ENCODE results near the gene THOC2. TPM values are rescaled to one million over a fixed set of nuclear protein-coding genes. Genes with fewer than 3 reads are reported as not detected.

Gene THOC2
- total RNA-seq, 2 experiments from 2014 or later = 61.1 to 62.8 TPM

DNA sequence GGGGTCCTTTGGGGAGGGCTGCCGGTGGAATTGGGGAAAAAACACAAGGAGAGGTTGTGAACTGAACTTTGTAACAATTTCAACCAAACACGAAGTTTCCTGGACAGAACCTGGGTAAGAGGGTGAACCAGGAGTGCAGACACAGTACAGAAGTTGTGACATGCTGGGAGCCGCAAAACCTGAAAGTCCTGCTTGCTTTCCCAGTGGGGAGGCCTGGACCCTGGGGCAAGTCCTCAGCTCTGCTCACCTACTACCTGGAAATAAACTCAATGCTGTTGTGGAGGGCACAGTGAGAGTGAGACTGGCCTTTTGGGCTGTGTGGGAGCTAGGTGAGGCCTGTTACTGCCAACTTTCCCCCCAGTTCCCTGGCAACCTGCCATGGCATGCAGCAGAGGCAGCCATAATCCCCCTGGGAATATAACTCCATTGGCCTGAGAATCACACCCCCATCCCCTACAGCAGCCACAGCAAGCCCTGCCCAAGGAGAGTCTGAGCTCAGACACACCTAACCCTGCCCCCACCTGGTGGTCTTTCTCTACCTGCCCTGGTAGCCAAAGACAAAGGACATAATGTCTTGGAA, 162.8 kb downstream of the THOC2 start:
- Histone ChIP-seq H3K4me1 (ENCODE audit: insufficient read depth, low read length) (no peaks in the 10 kb centered on the region), H3K27ac (ENCODE audit: low read depth in 1 of 2, low read length in 2 of 2) (no peak overlapping the region), H3K27me3 (ENCODE audit: control insufficient read depth in 1 of 2, insufficient read depth in 2 of 2, low read length in 2 of 2) (no peaks in the 10 kb centered on the region), H3K4me3 (ENCODE audit: low read length) (no peak overlapping the region), H3K36me3 (ENCODE audit: insufficient read depth, low read length) (no peaks in the 10 kb centered on the region), H3K9me3 (ENCODE audit: control insufficient read depth in 1 of 2, insufficient read depth in 1 of 2, low read length in 2 of 2) (no peaks in the 10 kb centered on the region)
- intact Hi-C loops (cut with DNase I, micrococcal nuclease) = no loop called here
- ChIA-PET CTCF (no interaction called here), POLR2A (no interaction called here)
- Mint-ChIP-seq H3K4me3 (no peak overlapping the region), H3K4me1 (ENCODE audit: low read depth) (no peaks in the 10 kb centered on the region), H3K9me3 (no peaks in the 10 kb centered on the region), H3K36me3 (ENCODE audit: low read depth) (peaks cover 5% of the 10 kb centered on the region), H3K27ac (no peak overlapping the region), H3K27me3 (peaks cover 6% of the 10 kb centered on the region)
- no peak for TF ChIP-seq CTCF (IDR thresholded peaks at IDR 0.05)
- no peak for DNase-seq
- ATAC-seq (ENCODE audit: poor library complexity) = no peak

DNA sequence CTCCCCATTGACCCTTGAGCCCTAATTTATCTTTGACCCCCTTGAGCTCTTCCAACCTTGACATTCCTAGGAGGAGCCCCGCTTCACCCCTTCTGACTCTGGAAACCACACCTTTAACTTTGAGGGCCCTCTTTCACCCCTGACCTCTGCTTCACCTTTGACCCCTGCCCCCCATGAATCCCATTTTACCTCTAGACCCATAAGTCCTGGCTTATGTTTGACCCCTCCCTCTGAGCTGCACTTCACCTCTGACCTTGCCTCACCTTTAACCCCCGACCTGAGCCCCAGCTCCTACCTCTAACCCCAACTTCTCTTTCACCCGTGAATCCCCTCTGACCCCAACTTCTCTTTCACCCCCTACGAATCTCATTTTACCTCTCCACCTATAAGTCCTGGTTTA, 169.7 kb downstream of the THOC2 start:
- Histone ChIP-seq H3K4me1 (ENCODE audit: insufficient read depth, low read length) (no peaks in the 10 kb centered on the region), H3K36me3 (ENCODE audit: insufficient read depth, low read length) (no peaks in the 10 kb centered on the region), H3K27ac (ENCODE audit: low read depth in 1 of 2, low read length in 2 of 2) (no peak overlapping the region), H3K4me3 (ENCODE audit: low read length) (no peak overlapping the region), H3K9me3 (ENCODE audit: control insufficient read depth in 1 of 2, insufficient read depth in 1 of 2, low read length in 2 of 2) (no peaks in the 10 kb centered on the region), H3K27me3 (ENCODE audit: control insufficient read depth in 1 of 2, insufficient read depth in 2 of 2, low read length in 2 of 2) (no peaks in the 10 kb centered on the region)
- Mint-ChIP-seq H3K27ac (no peak overlapping the region), H3K4me3 (no peak overlapping the region), H3K9me3 (no peaks in the 10 kb centered on the region), H3K4me1 (ENCODE audit: low read depth) (no peaks in the 10 kb centered on the region), H3K36me3 (ENCODE audit: low read depth) (no peaks in the 10 kb centered on the region), H3K27me3 (no peaks in the 10 kb centered on the region)
- POLR2A ChIA-PET = no interaction called here
- DNase-seq = no peak
- intact Hi-C loops (cut with DNase I, micrococcal nuclease) = no loop called here
- ATAC-seq (ENCODE audit: poor library complexity) = no peak
- TF ChIP-seq CTCF (IDR thresholded peaks at IDR 0.05) = no peak
- CTCF ChIA-PET = no interaction called here

DNA sequence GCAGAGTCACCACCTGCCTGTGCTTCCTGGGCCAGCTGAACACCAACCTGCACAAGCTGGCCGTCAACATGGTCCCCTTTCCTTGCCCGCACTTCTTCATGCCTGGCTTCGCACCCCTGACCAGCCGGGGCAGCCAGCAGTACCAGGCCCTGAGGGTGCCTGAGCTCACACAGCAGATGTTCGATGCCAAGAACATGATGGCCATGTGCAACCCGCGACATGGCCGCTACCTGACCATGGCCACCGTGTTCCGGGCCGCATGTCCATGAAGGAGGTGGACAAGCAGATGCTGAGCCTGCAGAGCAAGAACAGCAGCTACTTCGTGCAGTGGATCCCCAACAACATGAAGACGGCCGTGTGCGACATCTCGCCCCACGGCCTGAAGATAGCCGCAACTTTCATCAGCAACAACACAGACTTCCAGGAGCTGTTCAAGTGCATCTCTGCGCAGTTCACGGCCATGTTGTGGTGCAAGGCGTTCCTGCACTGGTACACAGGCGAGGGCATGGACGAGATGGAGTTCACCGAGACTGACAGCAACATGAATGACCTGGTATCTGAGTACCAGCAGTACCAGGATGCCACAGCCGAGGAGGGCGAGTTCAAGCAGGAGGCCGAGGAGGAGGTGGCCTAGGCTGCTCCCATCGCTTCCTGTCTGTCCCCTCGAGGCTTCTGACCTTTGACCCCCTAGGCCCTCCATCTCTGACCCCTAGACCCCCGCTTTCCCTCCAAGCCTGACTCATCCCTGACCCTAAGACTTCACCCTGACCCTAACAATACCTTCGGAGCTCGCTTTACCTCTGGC, 170.3 kb downstream of the THOC2 start:
- Histone ChIP-seq H3K4me1 (ENCODE audit: insufficient read depth, low read length) (no peaks in the 10 kb centered on the region), H3K4me3 (ENCODE audit: low read length) (no peak overlapping the region), H3K9me3 (ENCODE audit: control insufficient read depth in 1 of 2, insufficient read depth in 1 of 2, low read length in 2 of 2) (no peaks in the 10 kb centered on the region), H3K36me3 (ENCODE audit: insufficient read depth, low read length) (no peaks in the 10 kb centered on the region), H3K27ac (ENCODE audit: low read depth in 1 of 2, low read length in 2 of 2) (no peak overlapping the region), H3K27me3 (ENCODE audit: control insufficient read depth in 1 of 2, insufficient read depth in 2 of 2, low read length in 2 of 2) (no peaks in the 10 kb centered on the region)
- POLR2A ChIA-PET = no interaction called here
- Mint-ChIP-seq H3K9me3 (no peaks in the 10 kb centered on the region), H3K4me3 (no peak overlapping the region), H3K4me1 (ENCODE audit: low read depth) (no peaks in the 10 kb centered on the region), H3K27ac (no peak overlapping the region), H3K27me3 (no peaks in the 10 kb centered on the region), H3K36me3 (ENCODE audit: low read depth) (no peaks in the 10 kb centered on the region)
- ATAC-seq (ENCODE audit: poor library complexity) (no peak), DNase-seq (no peak)
- TF ChIP-seq CTCF (IDR thresholded peaks at IDR 0.05) = no peak
- intact Hi-C loops (cut with DNase I, micrococcal nuclease) = no loop called here
- CTCF ChIA-PET = no interaction called here

All from CD4-positive, alpha-beta T cell (primary cell).